Germinal center (tissue), 1 donor: ENCODE measurements around the gene YJU2.
"Not testable (repeated sequence)": the region's sequence is repeated elsewhere in the genome, so short reads cannot be mapped to it uniquely, and the experiment has no call there.

Source experiments
- DNase-seq: peaks from one replicate; pipeline ENCODE4 v3.0.0; 2012; ENCODE audit warnings: mixed read lengths, low spot score

Gene YJU2

GRCh38 chr19:4267901-4268815 is 21.3 kb downstream of the YJU2 start:
- no peak for DNase-seq

- no peak for DNase-seq
Observed at GRCh38 chr19:4268816-4269430, 22.0 kb downstream of the YJU2 start.

DNA sequence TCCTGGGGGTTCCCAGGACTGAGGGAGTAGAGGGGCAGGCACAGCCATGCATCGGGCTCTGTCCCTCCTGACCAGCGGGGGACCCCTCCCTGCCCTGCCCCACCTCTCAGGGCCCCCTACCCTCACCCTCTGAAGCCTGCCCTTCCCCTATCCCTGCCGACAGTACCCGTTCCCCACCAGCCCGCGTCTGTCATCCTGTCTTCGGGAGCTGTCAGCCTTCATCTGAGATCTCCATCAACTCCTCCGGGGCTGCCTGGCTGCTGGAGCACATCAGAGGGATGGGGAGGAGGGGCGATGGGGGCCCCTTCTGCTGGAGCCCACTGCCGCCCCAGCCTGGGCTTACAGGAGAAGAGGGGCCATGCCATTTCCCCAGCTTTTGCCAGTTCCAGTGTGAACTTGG is 26.0 kb downstream of the YJU2 start:
- no peak for DNase-seq

- not testable (repeated sequence) for DNase-seq
Observed at GRCh38 chr19:4274321-4274686, 27.4 kb downstream of the YJU2 start.

DNA sequence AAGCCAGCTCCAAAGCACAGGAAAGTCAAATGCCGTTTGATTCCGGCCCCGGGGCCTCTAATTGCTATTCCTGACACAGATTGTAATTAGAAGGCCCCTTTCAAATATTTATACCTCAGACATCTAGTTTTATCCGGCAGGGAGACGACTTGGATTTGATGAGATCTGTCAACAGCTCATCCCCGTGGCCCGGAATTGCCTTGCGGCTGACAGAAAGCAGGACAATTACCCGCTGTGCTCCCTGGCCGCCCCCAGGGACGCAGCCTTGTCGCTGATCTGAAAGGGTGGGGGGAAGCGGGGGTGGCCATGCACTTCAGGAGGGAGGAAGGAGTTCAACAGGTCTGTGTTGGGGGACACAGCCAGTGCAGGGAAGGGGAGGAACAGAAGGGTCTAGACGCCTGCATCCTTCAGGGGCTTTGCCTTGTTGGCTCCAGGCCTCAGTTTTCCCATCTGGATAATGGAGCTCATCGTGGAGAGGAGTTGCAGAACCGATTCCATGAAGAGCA is 30.4 kb downstream of the YJU2 start:
- DNase-seq: no peak

- no peak for DNase-seq
Observed at GRCh38 chr19:4278010-4278409, 31.1 kb downstream of the YJU2 start.

DNA sequence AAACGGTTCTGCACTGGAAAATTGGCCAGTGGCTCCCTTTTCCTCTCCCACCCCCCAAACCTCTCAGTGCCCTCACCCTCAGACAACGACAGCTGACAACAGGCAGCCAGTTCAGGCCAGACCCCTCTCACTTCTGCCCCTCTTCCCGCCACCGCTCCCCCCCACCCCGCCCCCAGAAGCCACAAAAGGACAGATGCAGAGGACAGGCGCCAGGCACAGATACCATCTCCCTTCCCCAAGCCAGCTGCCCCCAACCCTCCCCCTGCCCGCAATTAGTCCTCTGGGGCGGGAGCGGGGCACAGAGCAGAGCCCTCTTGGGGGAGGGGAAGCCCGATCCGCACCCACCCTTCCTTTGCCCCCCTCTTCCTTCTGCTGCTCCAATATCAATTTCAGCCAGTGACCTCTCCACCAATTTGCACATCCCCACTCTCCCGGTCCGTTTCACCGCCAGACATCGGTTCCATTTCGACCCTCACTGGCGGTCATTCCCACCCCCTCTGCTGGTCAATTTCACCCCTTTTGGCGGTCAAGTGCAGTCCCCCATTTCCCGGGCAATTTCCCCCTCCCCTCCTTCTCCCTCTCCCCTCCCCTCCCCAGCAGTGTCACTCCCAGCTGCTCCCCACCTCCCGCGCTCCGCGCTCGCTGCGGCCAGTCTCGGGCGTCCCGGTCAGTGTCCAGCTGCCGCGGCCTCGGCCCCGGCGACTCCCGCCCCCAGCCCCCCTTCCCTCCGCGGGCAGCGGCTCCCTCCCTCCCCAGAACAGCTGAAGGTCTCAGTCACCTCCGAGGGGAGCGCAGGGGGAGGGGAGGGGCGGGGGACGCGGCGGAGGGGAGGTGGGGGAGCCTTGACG is 31.8 kb downstream of the YJU2 start, which contains the start of gene SHD:
SHD (plus strand) TSS at position 848 of the 848 bp plus-strand sequence. CDS start 798 bp downstream, outside the sequence.
- DNase-seq: no peak

DNA sequence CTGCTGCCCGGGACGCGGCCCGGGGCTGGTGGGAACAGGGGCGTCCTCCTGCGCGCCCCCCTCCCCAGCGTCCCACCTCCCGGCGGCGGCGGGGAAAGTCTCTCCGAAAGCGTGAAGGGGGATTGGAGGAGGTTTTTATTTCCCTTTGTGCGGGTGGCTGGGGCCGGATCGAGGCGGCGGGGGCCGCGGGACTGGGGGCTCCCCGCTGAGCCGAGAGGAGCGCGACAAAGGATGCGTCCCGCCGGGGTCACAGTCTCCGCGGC is 32.3 kb downstream of the YJU2 start:
- no peak for DNase-seq

GRCh38 chr19:4279530-4280422 is 32.9 kb downstream of the YJU2 start:
- DNase-seq: no peak

DNA sequence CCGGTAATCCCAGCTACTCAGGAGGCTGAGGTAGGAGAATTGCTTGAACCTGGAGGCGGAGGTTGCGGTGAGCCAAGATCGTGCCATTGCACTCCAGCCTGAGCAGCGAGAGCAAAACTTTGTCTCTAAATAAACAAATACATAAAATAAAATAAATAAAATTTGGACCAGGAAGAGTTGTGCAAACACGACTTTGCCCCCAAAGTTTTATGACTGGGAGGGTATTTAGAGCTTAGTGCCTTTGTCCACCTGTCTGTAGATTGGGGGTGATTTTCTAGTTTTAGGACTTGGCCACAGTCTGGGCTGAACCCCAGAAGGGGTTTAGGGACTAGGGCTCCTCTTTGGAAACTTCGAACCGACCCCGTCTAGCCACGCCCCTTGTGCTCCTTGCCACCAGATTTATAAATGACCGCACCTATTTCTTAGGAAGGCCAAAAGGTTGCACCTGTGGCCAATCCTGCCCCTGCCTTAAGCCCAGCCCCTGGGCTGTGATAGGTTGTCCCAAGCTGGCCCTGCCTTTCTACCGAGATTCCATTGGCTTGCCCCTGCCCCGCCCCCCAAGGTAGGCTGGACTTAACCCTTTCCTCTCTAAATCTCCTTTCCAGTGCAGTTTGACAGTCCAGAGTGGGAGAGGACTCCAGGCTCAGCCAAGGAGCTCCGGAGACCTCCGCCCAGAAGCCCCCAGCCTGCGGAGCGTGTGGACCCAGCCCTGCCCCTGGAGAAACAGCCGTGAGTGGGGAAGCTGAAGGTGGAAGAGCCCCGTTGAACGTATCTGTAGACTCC is 37.5 kb downstream of the YJU2 start:
- no peak for DNase-seq

GRCh38 chr19:4284974-4285373 is 38.1 kb downstream of the YJU2 start:
- DNase-seq: no peak

DNA sequence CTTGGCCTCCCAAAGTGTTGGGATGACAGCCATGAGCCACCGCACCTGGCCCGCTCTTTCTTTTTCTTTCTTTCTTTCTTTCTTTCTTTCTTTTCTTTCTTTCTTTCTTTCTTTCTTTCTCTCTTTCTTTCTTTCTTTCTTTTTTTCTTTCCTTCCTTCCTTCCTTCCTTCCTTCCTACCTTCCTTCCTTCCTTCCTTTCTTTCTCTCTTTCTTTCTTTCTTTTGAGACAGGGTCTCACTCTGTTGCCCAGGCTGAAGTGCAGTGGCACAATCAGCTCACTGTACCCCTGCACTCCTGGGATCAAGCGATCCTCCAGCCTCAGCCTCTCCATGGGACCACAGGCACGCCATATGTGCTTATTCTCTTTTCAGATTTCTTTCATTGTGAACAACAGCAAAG is 39.3 kb downstream of the YJU2 start:
- not testable (repeated sequence) for DNase-seq

DNA sequence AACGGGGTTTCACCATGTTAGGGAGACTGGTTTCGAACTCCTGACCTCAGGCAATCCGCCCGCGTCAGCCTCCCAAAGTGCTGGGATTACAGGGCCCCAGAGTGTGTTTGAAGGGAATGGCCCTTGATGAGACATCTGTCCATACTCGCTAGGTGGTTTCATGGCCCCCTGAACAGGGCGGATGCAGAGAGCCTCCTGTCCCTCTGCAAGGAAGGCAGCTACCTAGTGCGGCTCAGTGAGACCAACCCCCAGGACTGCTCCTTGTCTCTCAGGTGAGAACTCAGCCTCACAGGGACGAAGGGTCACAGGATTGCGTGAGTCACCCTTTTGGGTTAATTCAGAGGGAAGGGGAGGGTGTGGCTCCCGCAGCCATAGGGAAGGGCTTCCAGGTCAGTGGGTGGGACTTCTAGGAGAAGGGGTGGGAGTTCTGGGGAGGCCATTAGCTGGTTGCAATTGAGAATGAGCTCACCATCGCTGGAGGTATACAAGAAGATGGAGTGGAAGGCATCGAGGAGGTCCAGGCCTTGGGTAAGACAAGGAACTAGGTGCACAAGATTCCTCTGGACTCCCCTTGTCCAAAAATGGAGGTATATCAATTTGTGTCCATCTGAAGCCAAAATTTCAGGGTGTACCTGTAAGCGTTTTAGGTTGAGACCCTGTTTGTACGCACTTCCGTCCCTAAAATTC is 41.4 kb downstream of the YJU2 start:
- no peak for DNase-seq

DNA sequence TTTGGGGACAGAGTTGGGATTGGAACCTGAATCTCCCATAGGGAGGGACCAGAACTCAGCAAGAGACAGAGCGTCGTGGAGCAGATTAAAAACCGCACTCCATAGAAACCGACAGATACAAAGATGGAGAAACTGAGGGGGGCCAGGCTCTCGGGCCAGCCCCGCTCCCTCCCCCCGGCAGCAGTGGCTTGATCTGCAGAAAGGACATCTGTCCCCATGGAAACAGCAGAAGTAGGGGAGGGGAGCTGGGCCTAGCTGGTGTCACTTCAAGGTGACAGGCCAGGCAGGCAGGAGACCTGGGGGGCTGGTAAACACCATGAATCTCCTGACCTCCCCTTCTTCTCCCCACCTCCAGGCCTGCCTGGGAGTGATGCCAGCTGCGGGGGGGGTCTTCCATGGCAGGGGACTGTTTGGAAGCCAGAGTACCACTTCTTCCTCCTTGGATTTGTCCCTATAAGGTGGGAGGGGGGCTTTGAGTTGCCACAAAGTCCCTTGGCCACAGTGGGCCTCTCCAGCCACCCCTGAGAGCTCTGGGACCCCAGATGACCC is 44.4 kb downstream of the YJU2 start:
- no peak for DNase-seq

- DNase-seq: no peak
Observed at GRCh38 chr19:4292515-4292914, 45.6 kb downstream of the YJU2 start.

DNA sequence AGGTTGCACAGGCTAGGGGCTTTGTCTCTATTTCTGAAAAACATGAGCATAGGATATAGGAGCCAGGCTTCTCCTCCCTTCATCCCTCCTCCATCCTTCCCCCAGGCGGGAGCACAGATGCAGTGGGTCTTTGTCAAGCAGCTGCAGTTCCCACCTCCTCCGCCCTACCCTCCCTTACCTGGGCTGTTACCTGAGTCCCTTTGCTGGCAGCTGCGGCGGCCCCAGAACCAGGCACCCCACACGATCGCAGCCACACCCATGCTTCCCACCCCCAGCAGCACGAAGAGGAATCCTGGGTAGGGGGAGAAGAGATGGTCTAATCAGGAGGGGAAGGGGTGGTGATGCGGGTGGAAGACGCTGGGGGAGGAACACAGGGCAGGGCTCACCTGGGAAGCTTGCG is 47.5 kb downstream of the YJU2 start:
- DNase-seq: no peak

- no peak for DNase-seq
Observed at GRCh38 chr19:4295972-4296771, 49.3 kb downstream of the YJU2 start.

DNA sequence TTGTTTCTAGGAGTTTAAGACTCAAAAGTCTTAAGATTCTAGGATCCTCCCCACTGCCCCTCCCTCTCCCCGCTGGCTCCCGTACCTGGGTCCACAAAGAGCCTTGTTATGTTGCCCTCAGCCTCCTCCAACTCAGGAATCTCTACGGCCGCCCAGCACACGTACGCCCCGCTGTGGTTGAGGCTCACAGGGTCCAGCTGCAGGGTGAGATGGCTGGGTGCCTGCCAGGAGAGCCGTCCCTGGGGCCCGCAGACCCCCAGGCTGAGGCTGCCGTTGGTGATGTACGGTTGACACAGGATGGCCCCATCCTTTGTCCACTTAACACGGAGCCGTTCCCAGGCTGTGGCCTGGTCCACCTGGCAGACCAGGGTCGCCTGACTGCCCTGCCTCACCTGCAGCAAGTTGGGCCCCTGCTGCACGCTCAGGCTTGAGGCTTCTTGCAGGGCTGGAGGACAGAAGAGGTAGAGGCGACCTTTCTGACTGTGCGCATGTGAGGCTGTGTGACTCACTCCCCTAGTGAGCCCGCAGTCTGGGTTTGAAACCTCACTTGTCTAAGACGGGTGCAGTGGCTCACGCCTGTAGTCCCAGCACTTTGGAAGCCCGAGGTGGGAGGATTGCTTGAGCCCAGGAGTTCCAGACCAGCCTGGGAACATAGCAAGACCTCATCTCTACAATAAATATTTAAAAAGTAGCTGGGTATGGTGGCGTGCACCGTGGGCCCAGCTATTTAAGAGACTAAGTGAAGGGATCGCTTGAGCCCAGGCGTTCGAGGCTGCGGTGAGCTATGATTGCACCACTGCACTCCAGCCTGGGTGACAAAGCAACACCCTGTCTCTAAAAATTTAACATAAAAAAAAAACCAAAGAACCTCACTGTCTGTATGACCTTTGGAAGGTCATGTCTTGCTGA is 51.3 kb downstream of the YJU2 start:
- DNase-seq: no peak
